GM12872 (cell line): ENCODE results near the gene NELL2.

Source experiments
- TF ChIP-seq, protein P1 (sequence below): IDR thresholded peaks from 3 replicates; pipeline ENCODE4 v1.5.1; 2011; ENCODE audit warnings: low read depth, mild to moderate bottlenecking, low read length, moderate library complexity; ENCODE audit not compliant: insufficient read depth

Gene NELL2

GRCh38 chr12:44708218-44708617 lies 167.9 kb downstream of the NELL2 start:
- TF ChIP-seq, protein P1, sequence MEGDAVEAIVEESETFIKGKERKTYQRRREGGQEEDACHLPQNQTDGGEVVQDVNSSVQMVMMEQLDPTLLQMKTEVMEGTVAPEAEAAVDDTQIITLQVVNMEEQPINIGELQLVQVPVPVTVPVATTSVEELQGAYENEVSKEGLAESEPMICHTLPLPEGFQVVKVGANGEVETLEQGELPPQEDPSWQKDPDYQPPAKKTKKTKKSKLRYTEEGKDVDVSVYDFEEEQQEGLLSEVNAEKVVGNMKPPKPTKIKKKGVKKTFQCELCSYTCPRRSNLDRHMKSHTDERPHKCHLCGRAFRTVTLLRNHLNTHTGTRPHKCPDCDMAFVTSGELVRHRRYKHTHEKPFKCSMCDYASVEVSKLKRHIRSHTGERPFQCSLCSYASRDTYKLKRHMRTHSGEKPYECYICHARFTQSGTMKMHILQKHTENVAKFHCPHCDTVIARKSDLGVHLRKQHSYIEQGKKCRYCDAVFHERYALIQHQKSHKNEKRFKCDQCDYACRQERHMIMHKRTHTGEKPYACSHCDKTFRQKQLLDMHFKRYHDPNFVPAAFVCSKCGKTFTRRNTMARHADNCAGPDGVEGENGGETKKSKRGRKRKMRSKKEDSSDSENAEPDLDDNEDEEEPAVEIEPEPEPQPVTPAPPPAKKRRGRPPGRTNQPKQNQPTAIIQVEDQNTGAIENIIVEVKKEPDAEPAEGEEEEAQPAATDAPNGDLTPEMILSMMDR, result no peak

GRCh38 chr12:44703182-44703910 lies 172.8 kb downstream of the NELL2 start:
- TF ChIP-seq, protein P1, result no peak

- TF ChIP-seq, protein P1, result no peak
Observed at GRCh38 chr12:44697511-44697910, 178.6 kb downstream of the NELL2 start.

DNA sequence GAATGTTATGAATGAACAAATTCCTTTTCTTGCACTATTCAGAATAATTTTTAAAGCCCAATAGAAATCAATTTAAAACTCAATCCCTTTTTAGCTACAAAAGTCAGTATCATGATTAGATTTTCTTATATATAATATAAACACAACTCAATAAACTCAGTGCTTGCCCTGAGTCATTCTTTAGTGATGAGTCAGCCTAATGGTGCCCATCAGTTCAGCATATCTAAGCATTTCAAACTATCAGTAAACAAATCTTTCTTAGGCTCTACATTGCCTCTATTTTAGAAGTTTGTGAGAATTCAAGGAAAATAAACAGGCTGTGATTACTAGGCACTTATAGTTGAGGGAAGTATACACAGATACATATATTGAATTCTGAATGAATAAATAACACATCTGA lies 179.6 kb downstream of the NELL2 start:
- TF ChIP-seq, protein P1, result no peak

- TF ChIP-seq, protein P1, result no peak
Observed at GRCh38 chr12:44694017-44694416, 182.1 kb downstream of the NELL2 start.

GRCh38 chr12:44689587-44689986 lies 186.5 kb downstream of the NELL2 start:
- TF ChIP-seq, protein P1, result no peak

GRCh38 chr12:44677724-44678123 lies 198.4 kb downstream of the NELL2 start:
- TF ChIP-seq, protein P1, result no peak
